ENCODE data around the gene MAGEA1. TPM values are rescaled to one million over a fixed set of nuclear protein-coding genes. Genes with fewer than 3 reads are reported as not detected.

Gene MAGEA1
- total RNA-seq, 1 donor = not detected

DNA sequence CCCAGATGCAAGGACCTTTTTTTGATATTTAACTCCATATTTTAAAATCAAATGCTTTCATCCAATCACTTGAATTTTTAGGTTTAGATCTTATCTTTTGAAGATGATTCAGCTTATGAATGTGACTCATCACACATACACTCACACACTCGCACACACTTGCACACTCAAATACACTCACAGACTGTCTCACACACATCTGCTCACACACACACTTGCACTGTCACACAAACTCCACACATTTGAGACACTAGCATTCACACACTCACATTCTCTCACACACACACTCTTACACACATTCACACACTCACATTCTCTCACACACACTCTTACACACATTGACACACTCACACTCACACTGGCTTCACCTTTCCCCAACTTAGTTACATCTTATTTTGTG lies 37.8 kb downstream of the MAGEA1 start:
- DNase-seq (ENCODE audit: low read depth) = no peak
- H3K4me3 ChIP-seq (ENCODE audit: low read depth, low read length) = no peak overlapping the region
- no peak for TF ChIP-seq CTCF (IDR thresholded peaks at IDR 0.05; ENCODE audit: insufficient read depth, low read depth, low read length)

DNA sequence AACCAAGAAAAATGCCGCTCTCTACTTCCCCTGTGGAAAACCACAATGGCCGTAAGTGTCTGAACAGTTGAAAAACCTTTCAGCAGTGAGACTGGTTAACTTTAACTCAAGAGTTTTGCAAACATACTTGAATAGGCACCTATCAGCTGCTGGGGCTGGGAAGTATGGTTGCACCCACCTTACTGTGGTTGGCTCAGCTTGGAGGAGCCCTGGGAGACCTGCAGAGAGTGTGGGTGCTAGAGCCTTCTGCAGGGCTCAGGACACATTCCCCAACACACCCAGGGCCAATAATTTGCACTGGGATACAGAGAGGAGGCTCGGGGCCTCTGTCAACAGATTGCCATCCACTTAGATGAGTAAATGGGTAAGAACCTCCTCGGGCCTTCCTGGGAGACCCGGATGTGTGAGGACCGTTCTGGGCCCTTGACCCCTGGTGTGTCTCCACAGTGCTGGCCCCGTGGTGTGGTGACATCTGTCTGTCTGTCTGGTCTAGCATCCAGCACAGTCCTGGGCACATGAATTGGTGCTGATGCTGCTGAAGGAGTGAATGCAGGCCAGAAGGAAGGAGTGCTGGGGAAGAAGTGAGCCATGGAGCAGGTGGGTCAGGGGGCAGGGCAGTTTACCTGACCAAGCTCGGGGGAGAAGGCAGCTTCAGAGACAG lies 46.5 kb downstream of the MAGEA1 start:
- TF ChIP-seq CTCF (IDR thresholded peaks at IDR 0.05; ENCODE audit: insufficient read depth, low read depth, low read length) = no peak
- H3K4me3 ChIP-seq (ENCODE audit: low read depth, low read length) = no peak overlapping the region
- no peak for DNase-seq (ENCODE audit: low read depth)

GRCh38 chrX:153226344-153227185 lies 47.5 kb downstream of the MAGEA1 start:
- DNase-seq (ENCODE audit: low read depth) = peak; percentile 57
- TF ChIP-seq CTCF (IDR thresholded peaks at IDR 0.05; ENCODE audit: insufficient read depth, low read depth, low read length) = no peak
- H3K4me3 ChIP-seq (ENCODE audit: low read depth, low read length) = no peak overlapping the region

Other genes starting within 250 kb of the MAGEA1 start
- gene PNMA5, start 185.2 kb upstream of the MAGEA1 start, total RNA-seq = 0.64 TPM in 1 of 2 replicates, not detected in the other
- gene PNMA3, start 122.8 kb upstream of the MAGEA1 start, total RNA-seq = under 0.01 TPM in 1 of 2 replicates, not detected in the other
- 0.32 and 0.43 TPM in 2 replicates for gene PNMA6A, start 106.8 kb upstream of the MAGEA1 start, total RNA-seq
- not detected in 2 replicates for gene PNMA6F, start 142.5 kb downstream of the MAGEA1 start, total RNA-seq
- gene ZNF275, start 154.9 kb downstream of the MAGEA1 start, total RNA-seq = 12.9 and 13.4 TPM in 2 replicates
- not detected in 2 replicates for gene PNMA6E, start 222.1 kb downstream of the MAGEA1 start, total RNA-seq
- gene ZFP92, start 232.2 kb downstream of the MAGEA1 start, total RNA-seq = 0.32 and 0.43 TPM in 2 replicates

All from fibroblast of villous mesenchyme (primary cell).